Kidney (tissue), 14 donors: ENCODE measurements around the gene COMMD10. TPM values are rescaled to one million over a fixed set of nuclear protein-coding genes. Genes with fewer than 3 reads are reported as not detected.

Source experiments
- DNase-seq, 5 donors: peaks; one replicate each; pipeline ENCODE4 v3.0.0-alpha.2; 2013 to 2020
- FAIRE-seq: peaks from 2 replicates; lab custom pipeline; 2012; peaks lifted over from hg19 to GRCh38; lab: Jason Lieb, UNC
- H3K27ac ChIP-seq, 2 donors: one replicate each; pipeline ENCODE4 v1.7.0; 2013; ENCODE audit warnings: low read depth in 2 of 2, low read length in 2 of 2, inconsistent platforms in 1 of 2
- H3K27me3 ChIP-seq: one replicate; pipeline ENCODE4 v1.7.1; 2013; ENCODE audit warnings: low read length, inconsistent platforms; ENCODE audit not compliant: control insufficient read depth, insufficient read depth
- H3K36me3 ChIP-seq, 3 donors: one replicate each; pipeline versions ENCODE4 v1.7.0 to v1.7.1; 2013; ENCODE audit warnings: low read length in 3 of 3, control low read depth in 1 of 3, inconsistent platforms in 1 of 3; ENCODE audit not compliant: insufficient read depth in 3 of 3, control insufficient read depth in 2 of 3
- H3K4me1 ChIP-seq, 3 donors: one replicate each; pipeline versions ENCODE4 v1.7.0 to v1.7.1; 2013; ENCODE audit warnings: low read length in 3 of 3, inconsistent platforms in 1 of 3, low read depth in 1 of 3; ENCODE audit not compliant: control insufficient read depth in 2 of 3, insufficient read depth in 2 of 3
- H3K4me3 ChIP-seq, 3 donors: one replicate each; pipeline versions ENCODE4 v1.7.0 to v1.8.1; 2013; ENCODE audit warnings: low read length in 3 of 3, control low read depth in 1 of 3, inconsistent platforms in 1 of 3
- H3K9ac ChIP-seq, 3 donors: one replicate each; pipeline versions ENCODE4 v1.7.0 to v1.7.1; 2013; ENCODE audit warnings: low read length in 3 of 3, control low read depth in 1 of 3, inconsistent platforms in 1 of 3
- H3K9me3 ChIP-seq, 3 donors: one replicate each; pipeline versions ENCODE4 v1.7.0 to v1.7.1; 2013; ENCODE audit warnings: low read length in 3 of 3, control low read depth in 1 of 3, inconsistent platforms in 1 of 3; ENCODE audit not compliant: control insufficient read depth in 2 of 3, insufficient read depth in 1 of 3
- CTCF ChIP-seq: IDR thresholded peaks from 3 replicates; pipeline ENCODE4 v1.5.1; 2012; ENCODE audit warnings: mild to moderate bottlenecking, moderate library complexity, borderline replicate concordance; ENCODE audit not compliant: insufficient read depth; ENCODE audit errors: extremely low read depth
- intact Hi-C: fragments of 100-400 bp; cut with DNase I; formaldehyde crosslinking; loops from one replicate; pipeline ENCODE4 v1.11.1; 2022
- polyA plus RNA-seq: library from polyadenylated mRNA; stranded (reverse); fragments of 350-450 nt; fragmentation: Illumina TruSeq; extraction: RNeasy Lipid Tissue Mini Kit (QIAGEN cat#74804); gene quantifications from one replicate; pipeline ENCODE4 v1.2.3, GENCODE V29; 2014; ENCODE audit warnings: low read depth, low replicate concordance; ENCODE audit not compliant: insufficient read depth
- total RNA-seq: library from RNA; stranded (reverse); fragmentation: NEBNext Ultra II Directional; extraction: Animal tissue kit (Norgen Biotek cat#: 25700); gene quantifications from one replicate; pipeline ENCODE4 v1.2.1, GENCODE V29; 2021
- donor health status: control.
- donor health status: control.
- donor health status: control.
- donor health status: control.
- donor health status: control.
- donor health status: DM: yes; HTN: yes; CAD: no.
- donor health status: Normal renal cell carcinoma (clear cell type).

COMMD10 gene
- total and polyA plus RNA-seq, 2 donors from 2014 or later, result 37.6 to 41.1 TPM

- H3K27me3 ChIP-seq, result no peaks in the 10 kb centered on the region
- no peak for FAIRE-seq
- peaks cover 0 to 5% (median 0%) of the 10 kb centered on the region in 3 donors for H3K9me3 ChIP-seq
- H3K27ac ChIP-seq, result no peak overlapping the region
- no peak overlapping the region for H3K4me3 ChIP-seq
- peaks cover 0 to 5% (median 0%) of the 10 kb centered on the region in 3 donors for H3K36me3 ChIP-seq
- H3K9ac ChIP-seq, result no peak overlapping the region
- intact Hi-C loops, result no loop called here
- peak in 3 of 5 donors; percentile 18 to 83 (median 60) for DNase-seq
- H3K4me1 ChIP-seq, result no peaks in the 10 kb centered on the region
- TF ChIP-seq CTCF, result no peak
Observed at GRCh38 chr5:116320486-116320885, 235.7 kb downstream of the COMMD10 start.

GRCh38 chr5:116329503-116329902, 244.7 kb downstream of the COMMD10 start:
- no peak for TF ChIP-seq CTCF
- Histone ChIP-seq H3K9ac (no peak overlapping the region), H3K4me1 (no peaks in the 10 kb centered on the region), H3K9me3 (peaks cover 0 to 6% (median 0%) of the 10 kb centered on the region in 3 donors), H3K4me3 (no peak overlapping the region), H3K27ac (no peak overlapping the region), H3K36me3 (peaks cover 0 to 2% (median 0%) of the 10 kb centered on the region in 3 donors), H3K27me3 (no peaks in the 10 kb centered on the region)
- intact Hi-C loops, result no loop called here
- DNase-seq, result no peak
- no peak for FAIRE-seq

GRCh38 chr5:116340799-116341198, 256.0 kb downstream of the COMMD10 start:
- intact Hi-C loops, result no loop called here
- FAIRE-seq (no peak), DNase-seq (no peak)
- no peaks in the 10 kb centered on the region for H3K27me3 ChIP-seq
- H3K27ac ChIP-seq, result no peak overlapping the region
- TF ChIP-seq CTCF, result no peak
- peaks cover 0 to 2% (median 0%) of the 10 kb centered on the region in 3 donors for H3K36me3 ChIP-seq
- no peak overlapping the region for H3K9ac ChIP-seq
- no peak overlapping the region for H3K4me3 ChIP-seq
- H3K4me1 ChIP-seq, result no peaks in the 10 kb centered on the region
- peaks cover 0 to 4% (median 2%) of the 10 kb centered on the region in 3 donors for H3K9me3 ChIP-seq

Other genes with a start within 250 kb of the COMMD10 start
- gene ATG12, start 243.5 kb upstream of the COMMD10 start, total RNA-seq, result 30.1 TPM
- gene ATG12, start 243.5 kb upstream of the COMMD10 start, polyA plus RNA-seq, result 26.3 TPM
- gene AP3S1, start 243.1 kb upstream of the COMMD10 start, total RNA-seq, result 54.1 TPM
- 50.2 TPM for gene AP3S1, start 243.1 kb upstream of the COMMD10 start, polyA plus RNA-seq
- not detected for gene LVRN, start 122.5 kb upstream of the COMMD10 start, total RNA-seq
- gene LVRN, start 122.5 kb upstream of the COMMD10 start, polyA plus RNA-seq, result not detected
- gene ARL14EPL, start 52.6 kb upstream of the COMMD10 start, total RNA-seq, result not detected
- not detected for gene ARL14EPL, start 52.6 kb upstream of the COMMD10 start, polyA plus RNA-seq